B cell (primary cell): Measurements from ENCODE around the gene PRDM15. TPM values are rescaled to one million over a fixed set of nuclear protein-coding genes. Genes with fewer than 3 reads are reported as not detected.

ENCODE experiments used
- ATAC-seq: fragments of 200-7000 bp; cut with Tn5 transposase; one replicate; pipeline ENCODE4 v1.10.0; 2021; ENCODE audit warnings: low read depth, mild to moderate bottlenecking, moderate number of reproducible peaks, moderate library complexity
- CTCF ChIA-PET: fragments of 350-600 bp; sonication (Branson Sonifier 250); formaldehyde crosslinking; loops from one replicate; lab custom pipeline; 2021; ENCODE audit warnings: antibody characterized with exemption, inconsistent platforms; lab: Charles Lee
- POLR2A ChIA-PET: fragments of 350-600 bp; sonication (Branson Sonifier 250); formaldehyde crosslinking; loops from one replicate; lab custom pipeline; 2021; ENCODE audit warnings: antibody characterized with exemption; lab: Charles Lee
- DNase-seq: peaks from one replicate; pipeline ENCODE4 v3.0.0; 2013
- H2AFZ ChIP-seq: 2 replicates; pipeline ENCODE4 v1.6.1; 2012; ENCODE audit warnings: mild to moderate bottlenecking, low read depth, low read length; ENCODE audit not compliant: insufficient read depth, poor library complexity, severe bottlenecking
- H3K27ac ChIP-seq, 2 donors: 1 replicate in 1 of 2; 2 replicates in 1 of 2; pipeline ENCODE4 v1.5.1; 2012 to 2013; ENCODE audit warnings: low read length in 2 of 2, mild to moderate bottlenecking in 2 of 2, moderate library complexity in 1 of 2
- H3K27me3 ChIP-seq, 4 experiments: fragments of 200-600 bp in 1 of 4; sonication (generic) in 1 of 4; replicated peaks in 1 of 4; 1 replicate in 2 of 4; 2 replicates in 2 of 4; pipeline versions ENCODE4 v1.6.1 to v1.7.0; 2013 to 2016; ENCODE audit warnings: low read length in 3 of 4, mild to moderate bottlenecking in 2 of 4, mixed read lengths in 1 of 4, moderate library complexity in 1 of 4; ENCODE audit not compliant: insufficient read depth in 4 of 4, control insufficient read depth in 3 of 4; ENCODE audit errors: control extremely low read depth in 1 of 4
- H3K36me3 ChIP-seq, 2 experiments: replicated peaks in 1 of 2; 1 replicate in 1 of 2; 2 replicates in 1 of 2; pipeline versions ENCODE4 v1.6.1 to v1.7.1; 2013; ENCODE audit warnings: low read length in 1 of 2; ENCODE audit not compliant: insufficient read depth in 2 of 2, control insufficient read depth in 1 of 2; ENCODE audit errors: control extremely low read depth in 1 of 2, extremely low read depth in 1 of 2
- H3K4me1 ChIP-seq, 2 donors: fragments of 200-600 bp in 1 of 2; sonication (generic) in 1 of 2; 1 replicate in 1 of 2; 2 replicates in 1 of 2; pipeline versions ENCODE4 v1.5.1 to v1.6.1; 2013 to 2017; ENCODE audit warnings: low read length in 2 of 2; ENCODE audit not compliant: control insufficient read depth in 2 of 2, insufficient read depth in 2 of 2
- H3K4me2 ChIP-seq: replicated peaks from 2 replicates; pipeline ENCODE3; 2012; ENCODE audit warnings: mild to moderate bottlenecking, low read depth, low read length; ENCODE audit not compliant: poor library complexity, severe bottlenecking
- H3K4me3 ChIP-seq, 5 experiments: fragments of 200-600 bp in 1 of 5; sonication (generic) in 1 of 5; 1 replicate in 3 of 5; 2 replicates in 2 of 5; pipeline versions ENCODE4 v1.5.1 to v1.7.0; 2011 to 2016; ENCODE audit warnings: low read length in 4 of 5, mild to moderate bottlenecking in 4 of 5, low read depth in 2 of 5, control low read depth in 1 of 5, moderate library complexity in 1 of 5; ENCODE audit not compliant: insufficient read depth in 1 of 5; ENCODE audit errors: control extremely low read depth in 1 of 5, extremely low read depth in 1 of 5
- H3K79me2 ChIP-seq: fragments of 200-600 bp; sonication (generic); one replicate; pipeline ENCODE4 v1.6.0; 2016; ENCODE audit warnings: low read length; ENCODE audit not compliant: control insufficient read depth, insufficient read depth
- H3K9ac ChIP-seq: fragments of 200-600 bp; sonication (generic); 2 replicates; pipeline ENCODE4 v1.6.1; 2017; ENCODE audit warnings: mild to moderate bottlenecking, low read length, moderate library complexity
- H3K9me3 ChIP-seq, 3 donors: one replicate each; pipeline versions ENCODE4 v1.6.1 to v1.7.1; 2013; ENCODE audit warnings: low read length in 2 of 3; ENCODE audit not compliant: control insufficient read depth in 2 of 3, insufficient read depth in 1 of 3; ENCODE audit errors: control extremely low read depth in 1 of 3
- H4K20me1 ChIP-seq: 2 replicates; pipeline ENCODE4 v1.6.0; 2012; ENCODE audit warnings: mild to moderate bottlenecking, low read length; ENCODE audit not compliant: insufficient read depth, control insufficient read depth, poor library complexity, severe bottlenecking
- H3K27ac Mint-ChIP-seq: one replicate; pipeline ENCODE4 v1.8.0; 2021; ENCODE audit warnings: mixed read lengths
- H3K27me3 Mint-ChIP-seq: one replicate; pipeline ENCODE4 v1.8.0; 2021; ENCODE audit warnings: mixed read lengths
- H3K4me1 Mint-ChIP-seq: one replicate; pipeline ENCODE4 v1.8.0; 2021; ENCODE audit warnings: mixed read lengths
- H3K4me3 Mint-ChIP-seq: one replicate; pipeline ENCODE4 v1.8.0; 2021; ENCODE audit warnings: mixed read lengths
- H3K9me3 Mint-ChIP-seq: one replicate; pipeline ENCODE4 v1.8.0; 2022; ENCODE audit warnings: mixed read lengths; ENCODE audit not compliant: insufficient read depth
- CTCF ChIP-seq: fragments of 200-600 bp; IDR thresholded peaks from one replicate; pipeline ENCODE4 v1.8.0; 2022; ENCODE audit warnings: antibody characterized with exemption, mild to moderate bottlenecking
- EZH2 ChIP-seq: IDR thresholded peaks from 2 replicates; pipeline ENCODE4 v1.6.1; 2012; ENCODE audit warnings: borderline replicate concordance, low read depth, mild to moderate bottlenecking, moderate library complexity, low read length; ENCODE audit not compliant: insufficient read depth, poor library complexity, severe bottlenecking
- WGBS: methylation state at CpG from one replicate; pipeline ENCODE4 v1.1.5; 2013; ENCODE audit warnings: missing lambda C conversion rate; ENCODE audit not compliant: insufficient coverage; 5-methylcytosine and 5-hydroxymethylcytosine counted together
- intact Hi-C: fragments of 100-400 bp; cut with micrococcal nuclease; formaldehyde crosslinking; loops from one replicate; pipeline ENCODE4 v1.10.0; 2022
- polyA plus RNA-seq: library from polyadenylated mRNA; depleted of rRNA; stranded (reverse); fragments of >200 nt; gene quantifications from 2 replicates; pipeline ENCODE4 v1.2.3, GENCODE V29; 2012
- total RNA-seq, 2 donors: library from RNA; stranded (reverse); fragments of 120-200 nt in 1 of 2; gene quantifications; 1 replicate in 1 of 2; 2 replicates in 1 of 2; pipeline versions ENCODE4 v1.2.3 to v1.2.4, GENCODE V29; 2013 to 2022

PRDM15 gene
- total and polyA plus RNA-seq, 2 donors (not counting 1 experiment from before 2014, with no cell fraction given): 21.3 to 29.2 TPM

- Histone ChIP-seq H4K20me1 (no peaks in the 10 kb centered on the region), H3K4me2 (no peak overlapping the region), H3K27me3 (peaks cover 0 to 3% (median 1%) of the 10 kb centered on the region in 4 experiments), H3K4me3 (no peak overlapping the region), H3K36me3 (no peaks in the 10 kb centered on the region), H2AFZ (no peak overlapping the region), H3K9me3 (no peaks in the 10 kb centered on the region), H3K4me1 (no peaks in the 10 kb centered on the region), H3K79me2 (no peaks in the 10 kb centered on the region), H3K9ac (no peak overlapping the region), H3K27ac (no peak overlapping the region)
- Mint-ChIP-seq H3K4me1 (no peaks in the 10 kb centered on the region), H3K4me3 (no peak overlapping the region), H3K27me3 (peaks cover 15% of the 10 kb centered on the region), H3K9me3 (no peaks in the 10 kb centered on the region), H3K27ac (no peak overlapping the region)
- intact Hi-C loops: no loop called here
- 78% methylated on average over 9 of the region's 10 CpGs for WGBS
- TF ChIP-seq CTCF (no peak), EZH2 (no peak)
- ChIA-PET POLR2A (no interaction called here), CTCF (no interaction called here)
- no peak for ATAC-seq
- no peak for DNase-seq
Measured at GRCh38 chr21:41754479-41754891, 124.7 kb downstream of the PRDM15 start.

GRCh38 chr21:41753006-41753898 lies 125.9 kb downstream of the PRDM15 start:
- H3K27ac Mint-ChIP-seq: no peak overlapping the region
- H3K36me3 ChIP-seq: no peaks in the 10 kb centered on the region
- no peak for ATAC-seq
- H3K27ac ChIP-seq: no peak overlapping the region
- H2AFZ ChIP-seq: no peak overlapping the region
- H3K79me2 ChIP-seq: no peaks in the 10 kb centered on the region
- CTCF ChIA-PET: no interaction called here
- no peak overlapping the region for H3K9ac ChIP-seq
- POLR2A ChIA-PET: no interaction called here
- intact Hi-C loops: no loop called here
- TF ChIP-seq CTCF (no peak), EZH2 (no peak)
- no peaks in the 10 kb centered on the region for H3K4me1 Mint-ChIP-seq
- no peaks in the 10 kb centered on the region for H3K27me3 ChIP-seq
- H3K9me3 Mint-ChIP-seq: no peaks in the 10 kb centered on the region
- no peaks in the 10 kb centered on the region for H4K20me1 ChIP-seq
- no peak overlapping the region for H3K4me2 ChIP-seq
- H3K4me3 ChIP-seq: no peak overlapping the region
- H3K4me1 ChIP-seq: no peaks in the 10 kb centered on the region
- no peak overlapping the region for H3K4me3 Mint-ChIP-seq
- H3K27me3 Mint-ChIP-seq: peaks cover 10% of the 10 kb centered on the region
- DNase-seq: no peak
- 89% methylated on average over 8 of the region's 16 CpGs for WGBS
- no peaks in the 10 kb centered on the region for H3K9me3 ChIP-seq
